IPS-NIHi7 (cell line): ENCODE measurements around the gene ETHE1.
A peak's percentile ranks its signal among the peaks of the same experiment; 100 is the strongest.
"Not testable (repeated sequence)": the region's sequence is repeated elsewhere in the genome, so short reads cannot be mapped to it uniquely, and the experiment has no call there.

Experiments used
- DNase-seq: peaks from one replicate; pipeline ENCODE4 v3.0.0; 2012; ENCODE audit warnings: mixed read lengths; ENCODE audit errors: extremely low spot score

ETHE1 gene

GRCh38 chr19:43551399-43552197, 24.6 kb upstream of the ETHE1 start:
- no peak for DNase-seq

GRCh38 chr19:43548706-43549105, 21.7 kb upstream of the ETHE1 start:
- no peak for DNase-seq

GRCh38 chr19:43547926-43548325, 20.9 kb upstream of the ETHE1 start:
- not testable (repeated sequence) for DNase-seq

- DNase-seq = no peak
Observed at GRCh38 chr19:43546581-43546980, 19.6 kb upstream of the ETHE1 start.

GRCh38 chr19:43545981-43546380, 19.0 kb upstream of the ETHE1 start:
- no peak for DNase-seq

GRCh38 chr19:43545276-43545675, 18.3 kb upstream of the ETHE1 start:
- no peak for DNase-seq

- DNase-seq = no peak
Observed at GRCh38 chr19:43544077-43544476, 17.1 kb upstream of the ETHE1 start.

GRCh38 chr19:43541920-43542650, 15.1 kb upstream of the ETHE1 start:
- DNase-seq = no peak

- DNase-seq = no peak
Observed at GRCh38 chr19:43540381-43540780, 13.4 kb upstream of the ETHE1 start.

GRCh38 chr19:43538922-43539321, 11.9 kb upstream of the ETHE1 start:
- DNase-seq = no peak

- peak; percentile 90 for DNase-seq
Observed at GRCh38 chr19:43534816-43535761, 8.1 kb upstream of the ETHE1 start.

- no peak for DNase-seq
Observed at GRCh38 chr19:43534305-43534815, 7.4 kb upstream of the ETHE1 start.

GRCh38 chr19:43533546-43534304, 6.7 kb upstream of the ETHE1 start:
- DNase-seq = peak; percentile 95

GRCh38 chr19:43532962-43533545, 6.1 kb upstream of the ETHE1 start, which contains the start of gene ZNF575:
TSS of gene ZNF575 (plus strand) at chr19:43533188. CDS start at chr19:43534423, 1,235 bp downstream.
- peak; percentile 91 for DNase-seq

- DNase-seq = no peak
Observed at GRCh38 chr19:43532571-43532961, 5.6 kb upstream of the ETHE1 start.

- DNase-seq = no peak
Observed at GRCh38 chr19:43527860-43528622, 1.0 kb upstream of the ETHE1 start.

- no peak for DNase-seq
Observed at GRCh38 chr19:43525836-43526771, 897 bp downstream of the ETHE1 start.
